Measurements from ENCODE around the gene CDC20. TPM values are rescaled to one million over a fixed set of nuclear protein-coding genes. Genes with fewer than 3 reads are reported as not detected.
"Not testable (repeated sequence)": the region's sequence is repeated elsewhere in the genome, so short reads cannot be mapped to it uniquely, and the experiment has no call there.

CDC20 gene
- total RNA-seq, 2 donors from 2014 or later = 2.3 TPM; not detected in 1

DNA sequence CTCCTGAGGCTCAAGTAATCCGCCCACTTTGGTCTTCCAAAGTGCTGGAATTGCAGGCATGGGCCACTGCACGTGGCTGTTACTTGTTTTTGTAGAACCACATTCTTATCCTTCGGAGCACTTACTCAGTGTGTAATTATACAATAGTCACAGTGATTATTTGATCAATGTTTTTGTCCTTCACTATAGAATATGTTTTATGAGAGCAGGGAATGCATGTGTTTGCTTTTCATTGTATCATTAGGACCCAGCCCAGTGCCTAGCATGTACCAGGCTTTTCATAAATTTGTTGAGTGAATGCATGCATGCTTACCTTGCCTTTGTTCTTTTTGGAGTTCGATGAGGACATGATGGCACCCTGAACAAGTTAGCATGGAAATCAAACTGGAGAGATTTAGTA lies 36.7 kb downstream of the CDC20 start:
- Histone ChIP-seq H3K36me3 (replicated peaks in 1 of 2; ENCODE audit: insufficient read depth in 1 of 2, low read depth in 2 of 2) (peaks cover 0 to 1% of the 10 kb centered on the region in 2 donors), H3K27ac (no peak overlapping the region), H3K9me3 (no peaks in the 10 kb centered on the region), H3K4me3 (no peak overlapping the region), H3K27me3 (no peaks in the 10 kb centered on the region), H3K4me1 (peaks cover 8% of the 10 kb centered on the region)
- intact Hi-C loops (cut with DNase I) = no loop called here
- DNase-seq = no peak
- TF ChIP-seq POLR2A (IDR thresholded peaks at IDR 0.05) = no peak
- TF ChIP-seq, protein P1, sequence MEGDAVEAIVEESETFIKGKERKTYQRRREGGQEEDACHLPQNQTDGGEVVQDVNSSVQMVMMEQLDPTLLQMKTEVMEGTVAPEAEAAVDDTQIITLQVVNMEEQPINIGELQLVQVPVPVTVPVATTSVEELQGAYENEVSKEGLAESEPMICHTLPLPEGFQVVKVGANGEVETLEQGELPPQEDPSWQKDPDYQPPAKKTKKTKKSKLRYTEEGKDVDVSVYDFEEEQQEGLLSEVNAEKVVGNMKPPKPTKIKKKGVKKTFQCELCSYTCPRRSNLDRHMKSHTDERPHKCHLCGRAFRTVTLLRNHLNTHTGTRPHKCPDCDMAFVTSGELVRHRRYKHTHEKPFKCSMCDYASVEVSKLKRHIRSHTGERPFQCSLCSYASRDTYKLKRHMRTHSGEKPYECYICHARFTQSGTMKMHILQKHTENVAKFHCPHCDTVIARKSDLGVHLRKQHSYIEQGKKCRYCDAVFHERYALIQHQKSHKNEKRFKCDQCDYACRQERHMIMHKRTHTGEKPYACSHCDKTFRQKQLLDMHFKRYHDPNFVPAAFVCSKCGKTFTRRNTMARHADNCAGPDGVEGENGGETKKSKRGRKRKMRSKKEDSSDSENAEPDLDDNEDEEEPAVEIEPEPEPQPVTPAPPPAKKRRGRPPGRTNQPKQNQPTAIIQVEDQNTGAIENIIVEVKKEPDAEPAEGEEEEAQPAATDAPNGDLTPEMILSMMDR (IDR thresholded peaks at IDR 0.05) = no peak
- 83 to 86% methylated on average over 4 of the region's 4 CpGs for WGBS, 2 donors
- ATAC-seq = no peak

DNA sequence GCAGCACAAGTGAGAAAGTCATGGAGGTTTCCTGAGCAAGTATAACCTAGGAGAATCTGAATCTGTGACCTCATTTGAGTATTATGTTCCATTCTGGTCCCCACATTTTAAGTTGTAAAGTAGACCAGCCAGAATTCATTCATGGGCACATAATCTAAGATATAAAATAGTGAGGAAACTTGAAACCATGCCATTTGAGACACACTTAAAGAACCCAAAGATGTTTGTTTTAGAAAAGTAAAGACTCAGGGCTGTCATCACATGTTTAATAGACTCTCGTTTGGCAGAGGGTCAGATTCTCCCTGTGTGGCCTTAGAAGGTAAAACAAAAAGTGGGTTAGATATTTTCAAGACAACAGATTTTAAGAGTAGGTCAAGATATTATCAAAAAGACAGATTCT lies 37.3 kb downstream of the CDC20 start:
- ATAC-seq (no peak), DNase-seq (no peak)
- intact Hi-C loops (cut with DNase I) = no loop called here
- Histone ChIP-seq H3K4me1 (peaks cover 3% of the 10 kb centered on the region), H3K27ac (no peak overlapping the region), H3K4me3 (no peak overlapping the region), H3K36me3 (replicated peaks in 1 of 2; ENCODE audit: insufficient read depth in 1 of 2, low read depth in 2 of 2) (peaks cover 0 to 1% of the 10 kb centered on the region in 2 donors), H3K9me3 (no peaks in the 10 kb centered on the region), H3K27me3 (no peaks in the 10 kb centered on the region)
- TF ChIP-seq, protein P1 (IDR thresholded peaks at IDR 0.05) = no peak
- TF ChIP-seq POLR2A (IDR thresholded peaks at IDR 0.05) = no peak
- 26 to 47% methylated on average over 1 of the region's 1 CpG for WGBS, 2 donors

DNA sequence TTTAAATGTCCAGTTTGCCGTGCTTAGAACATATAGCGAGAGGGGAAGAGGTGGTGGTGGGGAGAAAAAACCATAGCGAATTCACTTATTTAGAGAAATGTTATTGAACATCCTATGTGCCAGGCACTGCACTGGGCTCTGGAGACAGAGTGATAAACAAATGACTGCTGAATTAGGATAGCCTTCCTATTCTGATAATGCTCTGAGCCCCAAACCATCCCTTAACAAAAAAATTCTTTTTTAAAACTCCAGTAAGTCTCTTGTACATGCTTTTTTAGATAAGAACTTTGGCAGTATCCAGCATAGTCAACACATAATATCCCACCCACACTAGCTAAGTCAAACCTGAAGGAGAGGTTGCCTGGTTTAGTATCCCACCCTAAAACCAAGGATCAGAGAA lies 39.4 kb downstream of the CDC20 start:
- ATAC-seq (no peak), DNase-seq (no peak)
- Histone ChIP-seq H3K4me3 (no peak overlapping the region), H3K36me3 (replicated peaks in 1 of 2; ENCODE audit: insufficient read depth in 1 of 2, low read depth in 2 of 2) (peaks cover 0 to 1% of the 10 kb centered on the region in 2 donors), H3K27ac (no peak overlapping the region), H3K9me3 (no peaks in the 10 kb centered on the region), H3K27me3 (no peaks in the 10 kb centered on the region), H3K4me1 (no peaks in the 10 kb centered on the region)
- intact Hi-C loops (cut with DNase I) = no loop called here
- TF ChIP-seq, protein P1 (IDR thresholded peaks at IDR 0.05) = no peak
- TF ChIP-seq POLR2A (IDR thresholded peaks at IDR 0.05) = no peak
- WGBS, 2 donors = 96 to 98% methylated on average over 3 of the region's 3 CpGs

DNA sequence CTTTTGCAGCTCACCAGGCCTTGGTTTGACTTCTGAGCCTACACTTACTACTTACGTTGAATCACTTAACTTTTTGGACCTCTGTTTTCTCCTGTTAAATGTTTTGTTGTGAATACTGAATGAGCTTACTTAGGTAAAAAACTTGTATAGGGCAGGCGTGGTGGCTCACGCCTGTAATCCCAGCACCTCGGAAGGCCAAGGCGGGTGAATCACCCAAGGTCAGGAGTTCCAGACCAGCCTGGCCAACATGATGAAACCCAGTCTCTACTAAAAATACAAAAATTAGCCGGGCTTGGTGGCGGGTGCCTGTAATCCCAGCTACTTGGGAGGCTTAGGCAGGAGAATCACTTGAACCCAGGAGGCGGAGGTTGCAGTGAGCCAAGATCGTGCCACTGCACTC lies 41.7 kb downstream of the CDC20 start:
- DNase-seq; H3K4me3 ChIP-seq; H3K9me3 ChIP-seq; H3K27ac ChIP-seq; intact Hi-C loops (cut with DNase I); H3K36me3 ChIP-seq (replicated peaks in 1 of 2; ENCODE audit: insufficient read depth in 1 of 2, low read depth in 2 of 2); ATAC-seq; H3K4me1 ChIP-seq; H3K27me3 ChIP-seq: not testable (repeated sequence)
- 94% methylated on average over 9 of the region's 9 CpGs for WGBS, 2 donors

DNA sequence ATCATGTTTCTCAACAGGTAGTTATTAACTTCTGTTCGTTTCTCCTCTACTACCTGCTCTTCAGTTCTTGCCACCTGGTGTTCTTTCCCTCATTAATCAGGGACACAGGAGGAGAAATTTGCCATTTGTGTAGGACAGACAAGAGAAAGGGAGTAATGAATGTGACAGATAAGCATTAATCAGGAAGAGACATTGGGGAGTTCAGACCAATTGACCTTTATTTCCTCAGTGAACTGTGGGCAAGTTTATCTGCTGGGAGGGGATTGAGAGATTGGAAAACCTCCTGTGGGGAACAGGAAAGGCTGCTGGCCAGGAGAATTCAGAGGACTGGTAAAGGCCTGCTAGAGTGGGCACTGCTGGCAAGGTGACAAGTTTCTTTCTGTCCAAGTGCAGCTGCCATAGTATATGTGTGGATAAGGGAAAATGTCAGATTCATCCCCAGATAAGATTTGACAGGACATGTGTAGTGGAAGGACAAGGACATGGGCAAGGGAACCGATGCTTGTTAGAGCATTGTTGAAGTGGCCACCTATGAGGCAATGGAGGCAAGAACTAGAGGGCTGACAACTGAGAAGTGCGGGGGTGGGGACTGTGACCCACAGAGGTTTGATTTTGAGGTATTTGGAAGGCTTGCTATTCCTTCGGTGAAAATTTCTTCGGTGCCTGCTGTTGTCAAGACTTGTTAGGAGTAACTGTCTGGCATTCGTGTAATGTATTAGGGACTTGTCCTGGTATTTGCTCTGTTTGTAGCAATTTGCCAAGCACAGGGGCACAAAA lies 43.5 kb downstream of the CDC20 start:
- ATAC-seq (no peak), DNase-seq (no peak)
- peaks cover 5 to 12% of the 10 kb centered on the region in 2 donors for H3K36me3 ChIP-seq (replicated peaks in 1 of 2; ENCODE audit: insufficient read depth in 1 of 2, low read depth in 2 of 2)
- H3K4me1 ChIP-seq = no peaks in the 10 kb centered on the region
- no peak for TF ChIP-seq POLR2A (IDR thresholded peaks at IDR 0.05)
- TF ChIP-seq, protein P1 (IDR thresholded peaks at IDR 0.05) = no peak
- H3K4me3 ChIP-seq = no peak overlapping the region
- H3K27ac ChIP-seq = no peak overlapping the region
- no peaks in the 10 kb centered on the region for H3K9me3 ChIP-seq
- no peaks in the 10 kb centered on the region for H3K27me3 ChIP-seq
- intact Hi-C loops (cut with DNase I) = no loop called here
- 74 to 75% methylated on average over 6 of the region's 6 CpGs for WGBS, 2 donors
